Esophagus muscularis mucosa (tissue), 4 donors: ENCODE measurements around the gene PSMC5. TPM values are rescaled to one million over a fixed set of nuclear protein-coding genes. Genes with fewer than 3 reads are reported as not detected.

ENCODE experiments used
- DNase-seq: peaks from one replicate; pipeline ENCODE4 v3.0.0-alpha.2; 2017; ENCODE audit errors: extremely low spot score
- H3K27ac ChIP-seq, 4 donors: fragments of 200-600 bp; sonication (generic); replicated peaks in 1 of 4; 1 replicate in 3 of 4; 2 replicates in 1 of 4; pipeline ENCODE4 v1.5.1; 2016 to 2019; ENCODE audit warnings: mild to moderate bottlenecking in 1 of 4
- H3K27me3 ChIP-seq, 4 donors: fragments of 200-600 bp; sonication (generic); one replicate each; pipeline versions ENCODE4 v1.5.1 to v1.6.0; 2016 to 2019
- H3K36me3 ChIP-seq, 4 donors: fragments of 200-600 bp; sonication (generic); one replicate each; pipeline ENCODE4 v1.5.1; 2016 to 2019
- H3K4me1 ChIP-seq, 4 donors: fragments of 200-600 bp; sonication (generic); one replicate each; pipeline ENCODE4 v1.5.1; 2016 to 2019
- H3K4me3 ChIP-seq, 4 donors: fragments of 200-600 bp; sonication (generic); 1 replicate in 2 of 4; 2 replicates in 2 of 4; pipeline ENCODE4 v1.5.1; 2016 to 2019; ENCODE audit warnings: mild to moderate bottlenecking in 4 of 4, moderate library complexity in 1 of 4
- H3K9me3 ChIP-seq, 4 donors: fragments of 200-600 bp; sonication (generic); 1 replicate in 3 of 4; 2 replicates in 1 of 4; pipeline ENCODE4 v1.5.1; 2016 to 2019
- CTCF ChIP-seq, 3 experiments: fragments of 200-600 bp in 2 of 3; fragments of 450-650 bp in 1 of 3; sonication (generic) in 2 of 3; IDR thresholded peaks; one replicate each; pipeline ENCODE4 v1.5.1; 2017 to 2019; ENCODE audit warnings: antibody characterized with exemption in 3 of 3, mild to moderate bottlenecking in 2 of 3, moderate library complexity in 1 of 3
- EP300 ChIP-seq: sonication (generic); formaldehyde crosslinking; IDR thresholded peaks from one replicate; pipeline ENCODE4 v1.6.1; 2017; ENCODE audit warnings: antibody characterized with exemption
- POLR2A ChIP-seq: fragments of 450-650 bp; IDR thresholded peaks from one replicate; pipeline ENCODE4 v1.6.1; 2017; ENCODE audit warnings: antibody characterized with exemption, moderate library complexity, mild to moderate bottlenecking, low read depth
- POLR2AphosphoS5 ChIP-seq, 2 donors: sonication (generic); formaldehyde crosslinking; IDR thresholded peaks; one replicate each; pipeline ENCODE4 v1.6.1; 2017; ENCODE audit warnings: antibody characterized with exemption in 2 of 2
- WGBS: methylation state at CpG from one replicate; pipeline ENCODE4 v1.1.5; 2018; 5-methylcytosine and 5-hydroxymethylcytosine counted together
- intact Hi-C: fragments of 100-400 bp; cut with DNase I; formaldehyde crosslinking; loops from one replicate; pipeline ENCODE4 v1.15.1; 2023
- total RNA-seq, 4 donors: library from RNA; depleted of rRNA; stranded (reverse); fragments of >200 nt; gene quantifications; one replicate each; pipeline versions ENCODE4 v1.1.0 to v1.2.1, GENCODE V29; 2016

The PSMC5 gene
- total RNA-seq, 4 donors from 2014 or later = 71.2 to 117 (median 92.1) TPM

GRCh38 chr17:63830278-63830677 is 3.0 kb downstream of the PSMC5 start:
- intact Hi-C loops = no loop called here
- H3K9me3 ChIP-seq = no peaks in the 10 kb centered on the region
- H3K27me3 ChIP-seq = no peaks in the 10 kb centered on the region
- H3K4me3 ChIP-seq = no peak overlapping the region
- WGBS = 95% methylated on average over 5 of the region's 5 CpGs
- H3K36me3 ChIP-seq = peaks cover 54 to 72% (median 68%) of the 10 kb centered on the region in 4 donors
- peak overlapping the region in 2 of 4 donors; percentile 13 to 94 for H3K27ac ChIP-seq
- H3K4me1 ChIP-seq = peaks cover 23 to 58% (median 49%) of the 10 kb centered on the region in 4 donors
- TF ChIP-seq EP300 (no peak), POLR2A (no peak), POLR2AphosphoS5 (IDR thresholded peaks at IDR 0.05) (no peak), CTCF (IDR thresholded peaks at IDR 0.05) (no peak)
- no peak for DNase-seq

- no peak overlapping the region for H3K27ac ChIP-seq
- no peak for TF ChIP-seq EP300
- H3K36me3 ChIP-seq = peaks cover 53 to 73% (median 71%) of the 10 kb centered on the region in 4 donors
- intact Hi-C loops = no loop called here
- H3K27me3 ChIP-seq = no peaks in the 10 kb centered on the region
- 78% methylated on average over 13 of the region's 15 CpGs for WGBS
- H3K4me3 ChIP-seq = no peak overlapping the region
- no peaks in the 10 kb centered on the region for H3K9me3 ChIP-seq
- no peak for DNase-seq
- peaks cover 19 to 58% (median 50%) of the 10 kb centered on the region in 4 donors for H3K4me1 ChIP-seq
Measured at GRCh38 chr17:63830904-63831491, 3.8 kb downstream of the PSMC5 start.

- peaks cover 16 to 56% (median 49%) of the 10 kb centered on the region in 4 donors for H3K4me1 ChIP-seq
- 81% methylated on average over 8 of the region's 8 CpGs for WGBS
- H3K27me3 ChIP-seq = no peaks in the 10 kb centered on the region
- no peaks in the 10 kb centered on the region for H3K9me3 ChIP-seq
- no peak for DNase-seq
- intact Hi-C loops = no loop called here
- H3K4me3 ChIP-seq = no peak overlapping the region
- H3K27ac ChIP-seq = no peak overlapping the region
- peaks cover 53 to 78% (median 74%) of the 10 kb centered on the region in 4 donors for H3K36me3 ChIP-seq
- TF ChIP-seq CTCF (IDR thresholded peaks at IDR 0.05) = no peak
- TF ChIP-seq EP300 = no peak
- TF ChIP-seq POLR2AphosphoS5 (IDR thresholded peaks at IDR 0.05) = no peak
- no peak for TF ChIP-seq POLR2A
Measured at GRCh38 chr17:63831505-63831904, 4.3 kb downstream of the PSMC5 start.

- no peak for DNase-seq
- Histone ChIP-seq H3K36me3 (peaks cover 53 to 83% (median 79%) of the 10 kb centered on the region in 4 donors), H3K4me1 (peaks cover 19 to 61% (median 54%) of the 10 kb centered on the region in 4 donors), H3K9me3 (no peaks in the 10 kb centered on the region), H3K27me3 (no peaks in the 10 kb centered on the region), H3K27ac (no peak overlapping the region), H3K4me3 (no peak overlapping the region)
- WGBS = no CpG with 5 or more reads among the region's 5 CpGs
- TF ChIP-seq POLR2AphosphoS5 (IDR thresholded peaks at IDR 0.05) (no peak), CTCF (IDR thresholded peaks at IDR 0.05) (no peak), POLR2A (no peak), EP300 (no peak)
- intact Hi-C loops = no loop called here
Measured at GRCh38 chr17:63832014-63832413, 4.8 kb downstream of the PSMC5 start.

- Histone ChIP-seq H3K36me3 (peaks cover 53 to 87% (median 84%) of the 10 kb centered on the region in 4 donors), H3K9me3 (no peaks in the 10 kb centered on the region), H3K4me3 (no peak overlapping the region), H3K27ac (no peak overlapping the region), H3K27me3 (no peaks in the 10 kb centered on the region), H3K4me1 (peaks cover 24 to 65% (median 58%) of the 10 kb centered on the region in 4 donors)
- TF ChIP-seq CTCF (IDR thresholded peaks at IDR 0.05) (no peak), POLR2A (no peak), POLR2AphosphoS5 (IDR thresholded peaks at IDR 0.05) (no peak), EP300 (no peak)
- DNase-seq = no peak
- intact Hi-C loops = no loop called here
- 100% methylated on average over 1 of the region's 2 CpGs for WGBS
Measured at GRCh38 chr17:63832455-63832854, 5.2 kb downstream of the PSMC5 start.
